GM12873 (cell line): Measurements from ENCODE around the gene GRM3.
A peak's percentile ranks its signal among the peaks of the same experiment; 100 is the strongest.

Source experiments
- TF ChIP-seq, protein P1 (sequence below): IDR thresholded peaks from 2 replicates; pipeline ENCODE4 v1.5.1; 2012; ENCODE audit warnings: low read depth, mild to moderate bottlenecking, moderate library complexity, low read length, control low read depth; ENCODE audit not compliant: insufficient read depth; ENCODE audit errors: missing control alignments

The GRM3 gene

DNA sequence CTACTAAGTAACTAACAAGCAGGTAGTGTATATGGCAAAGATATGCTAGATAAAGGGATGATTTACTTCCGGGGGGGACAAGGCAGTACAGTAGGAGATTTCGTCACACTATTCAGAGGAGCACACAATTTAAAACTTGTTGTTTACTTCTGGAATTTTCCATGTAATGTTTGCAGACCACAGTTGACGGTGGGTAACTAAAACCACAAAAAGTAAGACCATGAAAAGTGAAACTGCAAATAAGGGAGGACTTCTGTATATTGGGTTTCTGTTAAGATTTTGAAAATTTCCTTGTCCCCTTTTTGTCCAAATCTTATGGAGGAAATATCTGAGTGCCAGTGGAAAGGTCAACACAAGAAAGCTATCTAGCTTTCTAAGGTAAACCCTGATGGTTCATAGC, 245.8 kb downstream of the GRM3 start:
- TF ChIP-seq, protein P1, sequence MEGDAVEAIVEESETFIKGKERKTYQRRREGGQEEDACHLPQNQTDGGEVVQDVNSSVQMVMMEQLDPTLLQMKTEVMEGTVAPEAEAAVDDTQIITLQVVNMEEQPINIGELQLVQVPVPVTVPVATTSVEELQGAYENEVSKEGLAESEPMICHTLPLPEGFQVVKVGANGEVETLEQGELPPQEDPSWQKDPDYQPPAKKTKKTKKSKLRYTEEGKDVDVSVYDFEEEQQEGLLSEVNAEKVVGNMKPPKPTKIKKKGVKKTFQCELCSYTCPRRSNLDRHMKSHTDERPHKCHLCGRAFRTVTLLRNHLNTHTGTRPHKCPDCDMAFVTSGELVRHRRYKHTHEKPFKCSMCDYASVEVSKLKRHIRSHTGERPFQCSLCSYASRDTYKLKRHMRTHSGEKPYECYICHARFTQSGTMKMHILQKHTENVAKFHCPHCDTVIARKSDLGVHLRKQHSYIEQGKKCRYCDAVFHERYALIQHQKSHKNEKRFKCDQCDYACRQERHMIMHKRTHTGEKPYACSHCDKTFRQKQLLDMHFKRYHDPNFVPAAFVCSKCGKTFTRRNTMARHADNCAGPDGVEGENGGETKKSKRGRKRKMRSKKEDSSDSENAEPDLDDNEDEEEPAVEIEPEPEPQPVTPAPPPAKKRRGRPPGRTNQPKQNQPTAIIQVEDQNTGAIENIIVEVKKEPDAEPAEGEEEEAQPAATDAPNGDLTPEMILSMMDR = no peak

DNA sequence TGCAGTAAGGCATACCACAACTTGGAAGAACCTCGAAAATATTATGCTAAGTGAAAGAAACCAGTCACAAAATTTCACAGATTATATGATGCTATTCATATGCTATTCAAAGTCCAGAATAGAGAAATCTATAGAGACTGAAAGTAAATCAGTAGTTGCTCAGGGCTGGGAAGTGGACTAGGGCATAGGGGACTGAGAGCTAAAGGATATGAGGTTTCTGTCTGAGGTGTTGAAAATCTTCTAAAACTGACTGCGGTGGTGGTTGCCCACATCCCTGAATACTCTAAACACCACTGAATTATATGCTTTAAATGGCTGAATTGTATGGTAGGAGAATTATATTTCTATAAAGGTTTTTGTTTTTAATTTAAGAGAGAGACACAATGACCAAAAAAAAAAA, 254.5 kb downstream of the GRM3 start:
- TF ChIP-seq, protein P1 = no peak

DNA sequence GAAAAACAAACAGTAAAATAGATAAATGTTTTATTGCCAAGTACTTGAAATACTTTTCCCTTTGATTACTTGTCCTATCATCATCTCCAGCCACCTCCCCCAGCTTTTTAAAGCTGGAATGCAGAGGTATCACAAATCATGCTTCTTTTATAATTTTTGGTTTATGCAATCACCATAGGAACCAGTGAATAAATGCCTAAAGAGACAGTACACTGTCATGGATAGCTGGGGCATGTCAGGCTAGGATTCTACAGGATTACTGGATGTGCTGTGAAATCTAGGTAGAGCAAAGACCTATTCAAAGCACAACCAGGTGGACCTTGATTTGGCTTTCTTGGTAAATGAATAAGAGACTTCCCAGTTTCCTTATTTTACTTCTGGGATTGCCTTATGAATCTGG, 257.2 kb downstream of the GRM3 start:
- TF ChIP-seq, protein P1 = no peak

DNA sequence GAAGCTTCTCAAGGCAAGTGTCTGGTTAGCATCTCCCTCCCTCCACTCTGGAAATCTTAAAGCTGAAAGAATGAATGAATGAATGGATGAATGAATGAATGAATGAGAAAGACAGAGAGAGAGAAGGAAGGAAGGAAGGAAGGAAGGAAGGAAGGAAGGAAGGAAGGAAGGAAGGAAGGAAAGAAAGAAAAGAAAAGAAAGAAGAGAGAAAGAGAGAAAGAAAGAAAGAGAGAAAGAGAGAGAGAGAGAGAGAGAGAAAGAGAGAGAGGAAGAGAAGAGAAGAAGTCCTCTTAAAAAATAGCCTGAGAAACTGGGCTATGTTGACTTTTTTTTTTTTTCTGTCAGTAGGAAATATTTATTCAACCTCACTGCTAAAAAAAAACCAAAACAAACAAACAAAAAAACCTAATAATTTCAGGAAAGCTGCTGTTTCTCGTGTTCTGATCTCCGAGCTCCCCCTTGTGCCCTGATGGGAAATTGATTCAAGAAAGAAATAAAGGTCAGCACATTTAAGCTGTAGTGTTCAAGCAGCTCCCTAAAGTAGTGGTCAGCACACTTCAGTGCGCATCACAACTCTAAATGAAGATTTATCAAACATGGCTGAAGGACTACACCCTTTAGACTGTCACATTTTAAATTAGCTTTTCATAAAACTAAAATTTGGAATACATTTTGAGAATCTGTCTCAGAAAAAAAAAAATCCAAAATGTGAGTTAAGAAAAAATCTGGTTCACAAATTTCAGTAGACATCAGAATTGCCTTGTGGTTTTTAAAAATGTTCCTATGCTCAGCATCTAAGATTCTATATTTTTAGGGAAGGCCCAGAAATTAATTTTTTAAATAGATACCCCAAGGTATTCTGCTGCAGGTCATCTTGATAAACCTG, 261.5 kb downstream of the GRM3 start:
- TF ChIP-seq, protein P1 = peak; percentile 68

DNA sequence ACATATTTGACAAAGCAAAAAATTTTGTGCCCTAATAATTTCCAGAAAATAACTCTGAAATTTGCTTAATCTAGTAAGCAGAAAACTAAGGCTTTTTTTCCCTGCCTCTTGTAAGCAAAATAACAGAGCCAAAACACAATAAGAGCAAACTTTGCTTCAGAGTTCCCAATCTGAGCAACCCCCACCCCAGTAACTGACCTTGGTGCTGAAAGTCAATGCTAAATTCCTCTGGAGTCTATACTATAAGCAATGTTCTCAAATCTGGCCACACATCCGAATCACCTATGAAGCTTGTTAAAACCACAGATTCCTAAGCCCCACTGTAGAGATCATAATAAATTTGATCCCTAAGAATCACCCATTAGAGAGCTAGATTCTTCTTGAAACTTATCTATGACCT, 265.2 kb downstream of the GRM3 start:
- TF ChIP-seq, protein P1 = no peak

DNA sequence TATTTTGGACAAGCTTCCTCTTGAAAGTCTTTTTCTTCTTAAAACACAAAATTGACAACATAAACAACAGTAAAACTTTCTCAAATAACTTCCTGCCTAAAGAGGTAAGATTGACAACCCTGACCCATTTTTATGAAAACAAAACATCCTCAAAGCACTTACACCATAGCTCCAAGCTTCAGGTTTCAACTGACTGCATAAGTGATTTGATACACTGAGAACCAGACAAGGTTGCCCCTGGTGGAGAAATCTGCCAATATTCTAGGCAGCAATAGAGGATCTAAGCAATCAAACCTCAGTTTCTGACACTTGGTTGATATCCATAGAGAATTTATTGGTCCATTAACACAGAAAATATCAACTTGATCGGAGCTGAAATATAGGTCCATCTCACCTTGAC, 267.9 kb downstream of the GRM3 start:
- TF ChIP-seq, protein P1 = peak; percentile 39

DNA sequence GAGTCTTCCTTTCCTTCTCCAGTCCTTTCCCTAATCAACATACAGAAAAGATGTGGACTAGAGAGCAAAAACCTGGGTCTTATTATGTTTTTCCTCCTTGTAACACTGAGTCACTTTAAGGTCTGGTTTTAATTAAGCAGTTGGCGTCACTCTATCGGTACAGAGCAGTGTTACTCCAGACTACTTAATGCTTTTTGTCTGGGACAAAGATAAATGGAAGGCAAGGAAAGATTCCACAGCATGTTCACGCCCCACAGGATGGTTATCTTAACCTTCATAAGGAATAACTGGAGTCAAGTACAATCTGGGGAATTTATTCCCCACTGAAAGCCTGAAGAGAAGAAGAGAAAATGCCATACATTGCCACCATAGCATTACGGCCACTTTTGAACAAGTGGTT, 270.0 kb downstream of the GRM3 start:
- TF ChIP-seq, protein P1 = no peak
